Measurements from ENCODE around the gene ASMTL.

DNA sequence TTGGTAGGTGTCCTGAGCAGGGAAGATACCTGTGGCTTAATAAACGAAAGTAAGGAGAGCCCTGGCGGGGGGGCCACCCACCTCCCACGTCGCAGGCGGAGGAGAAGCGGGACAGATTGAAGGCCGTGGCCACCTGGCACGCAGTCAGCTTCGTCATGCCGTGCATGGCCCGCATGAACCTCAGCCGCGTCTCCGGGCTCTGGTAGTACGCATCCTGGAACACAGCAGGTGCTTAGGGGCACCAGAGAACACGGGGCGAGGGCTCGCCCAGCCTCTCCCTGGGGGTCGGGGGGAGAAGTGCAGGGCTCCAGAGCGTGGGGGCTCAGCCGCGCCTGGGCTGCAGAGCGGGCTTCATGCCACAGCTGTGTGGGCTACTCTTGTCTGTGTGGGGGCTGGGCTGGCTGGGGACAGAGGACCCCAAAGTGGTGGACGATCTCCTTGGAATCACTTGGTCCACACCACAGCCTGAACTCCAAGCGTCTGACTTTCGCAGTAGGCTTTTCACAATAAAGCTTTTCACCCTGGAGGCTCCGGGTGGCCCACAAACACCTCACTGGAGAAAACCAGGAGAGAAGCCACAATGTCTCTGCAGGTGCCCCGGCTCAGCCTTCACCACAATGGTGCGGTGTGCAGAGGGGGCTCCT, 33.7 kb downstream of the ASMTL start:
- TF ChIP-seq, protein P1, sequence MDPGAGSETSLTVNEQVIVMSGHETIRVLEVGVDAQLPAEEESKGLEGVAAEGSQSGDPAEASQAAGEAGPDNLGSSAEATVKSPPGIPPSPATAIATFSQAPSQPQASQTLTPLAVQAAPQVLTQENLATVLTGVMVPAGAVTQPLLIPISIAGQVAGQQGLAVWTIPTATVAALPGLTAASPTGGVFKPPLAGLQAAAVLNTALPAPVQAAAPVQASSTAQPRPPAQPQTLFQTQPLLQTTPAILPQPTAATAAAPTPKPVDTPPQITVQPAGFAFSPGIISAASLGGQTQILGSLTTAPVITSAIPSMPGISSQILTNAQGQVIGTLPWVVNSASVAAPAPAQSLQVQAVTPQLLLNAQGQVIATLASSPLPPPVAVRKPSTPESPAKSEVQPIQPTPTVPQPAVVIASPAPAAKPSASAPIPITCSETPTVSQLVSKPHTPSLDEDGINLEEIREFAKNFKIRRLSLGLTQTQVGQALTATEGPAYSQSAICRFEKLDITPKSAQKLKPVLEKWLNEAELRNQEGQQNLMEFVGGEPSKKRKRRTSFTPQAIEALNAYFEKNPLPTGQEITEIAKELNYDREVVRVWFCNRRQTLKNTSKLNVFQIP (CRISPR knock-in tag; IDR thresholded peaks at IDR 0.05; ENCODE audit: borderline replicate concordance, low read depth), result no peak
- TF ChIP-seq, protein P2, sequence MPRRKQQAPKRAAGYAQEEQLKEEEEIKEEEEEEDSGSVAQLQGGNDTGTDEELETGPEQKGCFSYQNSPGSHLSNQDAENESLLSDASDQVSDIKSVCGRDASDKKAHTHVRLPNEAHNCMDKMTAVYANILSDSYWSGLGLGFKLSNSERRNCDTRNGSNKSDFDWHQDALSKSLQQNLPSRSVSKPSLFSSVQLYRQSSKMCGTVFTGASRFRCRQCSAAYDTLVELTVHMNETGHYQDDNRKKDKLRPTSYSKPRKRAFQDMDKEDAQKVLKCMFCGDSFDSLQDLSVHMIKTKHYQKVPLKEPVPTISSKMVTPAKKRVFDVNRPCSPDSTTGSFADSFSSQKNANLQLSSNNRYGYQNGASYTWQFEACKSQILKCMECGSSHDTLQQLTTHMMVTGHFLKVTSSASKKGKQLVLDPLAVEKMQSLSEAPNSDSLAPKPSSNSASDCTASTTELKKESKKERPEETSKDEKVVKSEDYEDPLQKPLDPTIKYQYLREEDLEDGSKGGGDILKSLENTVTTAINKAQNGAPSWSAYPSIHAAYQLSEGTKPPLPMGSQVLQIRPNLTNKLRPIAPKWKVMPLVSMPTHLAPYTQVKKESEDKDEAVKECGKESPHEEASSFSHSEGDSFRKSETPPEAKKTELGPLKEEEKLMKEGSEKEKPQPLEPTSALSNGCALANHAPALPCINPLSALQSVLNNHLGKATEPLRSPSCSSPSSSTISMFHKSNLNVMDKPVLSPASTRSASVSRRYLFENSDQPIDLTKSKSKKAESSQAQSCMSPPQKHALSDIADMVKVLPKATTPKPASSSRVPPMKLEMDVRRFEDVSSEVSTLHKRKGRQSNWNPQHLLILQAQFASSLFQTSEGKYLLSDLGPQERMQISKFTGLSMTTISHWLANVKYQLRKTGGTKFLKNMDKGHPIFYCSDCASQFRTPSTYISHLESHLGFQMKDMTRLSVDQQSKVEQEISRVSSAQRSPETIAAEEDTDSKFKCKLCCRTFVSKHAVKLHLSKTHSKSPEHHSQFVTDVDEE (CRISPR knock-in tag; IDR thresholded peaks at IDR 0.05), result no peak
- no peak for TF ChIP-seq ZFP3 (CRISPR knock-in tag; IDR thresholded peaks at IDR 0.05)
- TF ChIP-seq, protein P3, sequence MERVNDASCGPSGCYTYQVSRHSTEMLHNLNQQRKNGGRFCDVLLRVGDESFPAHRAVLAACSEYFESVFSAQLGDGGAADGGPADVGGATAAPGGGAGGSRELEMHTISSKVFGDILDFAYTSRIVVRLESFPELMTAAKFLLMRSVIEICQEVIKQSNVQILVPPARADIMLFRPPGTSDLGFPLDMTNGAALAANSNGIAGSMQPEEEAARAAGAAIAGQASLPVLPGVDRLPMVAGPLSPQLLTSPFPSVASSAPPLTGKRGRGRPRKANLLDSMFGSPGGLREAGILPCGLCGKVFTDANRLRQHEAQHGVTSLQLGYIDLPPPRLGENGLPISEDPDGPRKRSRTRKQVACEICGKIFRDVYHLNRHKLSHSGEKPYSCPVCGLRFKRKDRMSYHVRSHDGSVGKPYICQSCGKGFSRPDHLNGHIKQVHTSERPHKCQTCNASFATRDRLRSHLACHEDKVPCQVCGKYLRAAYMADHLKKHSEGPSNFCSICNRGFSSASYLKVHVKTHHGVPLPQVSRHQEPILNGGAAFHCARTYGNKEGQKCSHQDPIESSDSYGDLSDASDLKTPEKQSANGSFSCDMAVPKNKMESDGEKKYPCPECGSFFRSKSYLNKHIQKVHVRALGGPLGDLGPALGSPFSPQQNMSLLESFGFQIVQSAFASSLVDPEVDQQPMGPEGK (CRISPR knock-in tag; IDR thresholded peaks at IDR 0.05; ENCODE audit: borderline replicate concordance), result no peak
